Type B pancreatic cell (in vitro differentiated cells): Measurements from ENCODE around the gene B4GALT2. TPM values are rescaled to one million over a fixed set of nuclear protein-coding genes. Genes with fewer than 3 reads are reported as not detected.
A peak's percentile ranks its signal among the peaks of the same experiment; 100 is the strongest.

Experiments used
- DNase-seq: peaks from one replicate; pipeline ENCODE4 v3.0.0; 2021; ENCODE audit warnings: mixed read lengths; ENCODE audit not compliant: unreplicated experiment; ENCODE audit errors: extremely low spot score
- H3K27ac Mint-ChIP-seq: 2 replicates; pipeline ENCODE4 v1.8.0; 2021; ENCODE audit warnings: mild to moderate bottlenecking, mixed read lengths
- H3K27me3 Mint-ChIP-seq: 2 replicates; pipeline ENCODE4 v1.8.0; 2021; ENCODE audit warnings: mixed read lengths
- H3K36me3 Mint-ChIP-seq: 2 replicates; pipeline ENCODE4 v1.8.0; 2021; ENCODE audit warnings: mixed read lengths
- H3K4me1 Mint-ChIP-seq: one replicate; pipeline ENCODE4 v1.8.0; 2021; ENCODE audit warnings: mixed read lengths; ENCODE audit not compliant: unreplicated experiment
- H3K4me3 Mint-ChIP-seq: 2 replicates; pipeline ENCODE4 v1.8.0; 2021; ENCODE audit warnings: mild to moderate bottlenecking, mixed read lengths
- H3K9me3 Mint-ChIP-seq: 2 replicates; pipeline ENCODE4 v1.8.0; 2021; ENCODE audit warnings: mixed read lengths
- CTCF ChIP-seq: fragments of 200-600 bp; sonication (generic); conservative IDR thresholded peaks from 2 replicates; pipeline ENCODE4 v1.5.0; 2021; ENCODE audit warnings: antibody characterized with exemption, mild to moderate bottlenecking
- total RNA-seq: library from RNA; stranded (reverse); gene quantifications from 2 replicates; pipeline ENCODE4 v1.2.1, GENCODE V29; 2021; ENCODE audit warnings: low replicate concordance

The B4GALT2 gene
- total RNA-seq, 1 donor from 2014 or later, result 54.8 TPM

- H3K36me3 Mint-ChIP-seq, result no peaks in the 10 kb centered on the region
- peak overlapping the region; percentile 85 for H3K4me3 Mint-ChIP-seq
- peaks cover 20% of the 10 kb centered on the region for H3K4me1 Mint-ChIP-seq
- DNase-seq, result no peak
- H3K27ac Mint-ChIP-seq, result no peak overlapping the region
- peaks cover 46% of the 10 kb centered on the region for H3K27me3 Mint-ChIP-seq
- TF ChIP-seq CTCF, result peak; percentile 56
- H3K9me3 Mint-ChIP-seq, result no peaks in the 10 kb centered on the region
Measured at GRCh38 chr1:43936431-43937151, 42.4 kb upstream of the B4GALT2 start.

- peaks cover 20% of the 10 kb centered on the region for H3K4me1 Mint-ChIP-seq
- H3K27me3 Mint-ChIP-seq, result peaks cover 45% of the 10 kb centered on the region
- no peak for DNase-seq
- no peaks in the 10 kb centered on the region for H3K9me3 Mint-ChIP-seq
- no peaks in the 10 kb centered on the region for H3K36me3 Mint-ChIP-seq
- H3K27ac Mint-ChIP-seq, result no peak overlapping the region
- TF ChIP-seq CTCF, result no peak
- peak overlapping the region; percentile 85 for H3K4me3 Mint-ChIP-seq
Measured at GRCh38 chr1:43937179-43937865, 41.7 kb upstream of the B4GALT2 start.

- no peak for TF ChIP-seq CTCF
- H3K27me3 Mint-ChIP-seq, result peaks cover 39% of the 10 kb centered on the region
- no peak for DNase-seq
- peaks cover 11% of the 10 kb centered on the region for H3K4me1 Mint-ChIP-seq
- no peak overlapping the region for H3K27ac Mint-ChIP-seq
- no peaks in the 10 kb centered on the region for H3K9me3 Mint-ChIP-seq
- no peaks in the 10 kb centered on the region for H3K36me3 Mint-ChIP-seq
- peak overlapping the region; percentile 23 for H3K4me3 Mint-ChIP-seq
Measured at GRCh38 chr1:43938383-43938782, 40.6 kb upstream of the B4GALT2 start.

- peaks cover 8% of the 10 kb centered on the region for H3K4me1 Mint-ChIP-seq
- no peaks in the 10 kb centered on the region for H3K36me3 Mint-ChIP-seq
- no peak overlapping the region for H3K27ac Mint-ChIP-seq
- no peaks in the 10 kb centered on the region for H3K9me3 Mint-ChIP-seq
- no peak for TF ChIP-seq CTCF
- no peak overlapping the region for H3K4me3 Mint-ChIP-seq
- no peak for DNase-seq
- peaks cover 36% of the 10 kb centered on the region for H3K27me3 Mint-ChIP-seq
Measured at GRCh38 chr1:43938892-43939587, 40.0 kb upstream of the B4GALT2 start.

- no peak overlapping the region for H3K27ac Mint-ChIP-seq
- H3K4me3 Mint-ChIP-seq, result no peak overlapping the region
- no peak for TF ChIP-seq CTCF
- DNase-seq, result no peak
- no peaks in the 10 kb centered on the region for H3K9me3 Mint-ChIP-seq
- H3K27me3 Mint-ChIP-seq, result peaks cover 29% of the 10 kb centered on the region
- no peaks in the 10 kb centered on the region for H3K36me3 Mint-ChIP-seq
- peaks cover 12% of the 10 kb centered on the region for H3K4me1 Mint-ChIP-seq
Measured at GRCh38 chr1:43942411-43942810, 36.6 kb upstream of the B4GALT2 start.
